Measurements from ENCODE around the gene CCR3.

CCR3 gene

DNA sequence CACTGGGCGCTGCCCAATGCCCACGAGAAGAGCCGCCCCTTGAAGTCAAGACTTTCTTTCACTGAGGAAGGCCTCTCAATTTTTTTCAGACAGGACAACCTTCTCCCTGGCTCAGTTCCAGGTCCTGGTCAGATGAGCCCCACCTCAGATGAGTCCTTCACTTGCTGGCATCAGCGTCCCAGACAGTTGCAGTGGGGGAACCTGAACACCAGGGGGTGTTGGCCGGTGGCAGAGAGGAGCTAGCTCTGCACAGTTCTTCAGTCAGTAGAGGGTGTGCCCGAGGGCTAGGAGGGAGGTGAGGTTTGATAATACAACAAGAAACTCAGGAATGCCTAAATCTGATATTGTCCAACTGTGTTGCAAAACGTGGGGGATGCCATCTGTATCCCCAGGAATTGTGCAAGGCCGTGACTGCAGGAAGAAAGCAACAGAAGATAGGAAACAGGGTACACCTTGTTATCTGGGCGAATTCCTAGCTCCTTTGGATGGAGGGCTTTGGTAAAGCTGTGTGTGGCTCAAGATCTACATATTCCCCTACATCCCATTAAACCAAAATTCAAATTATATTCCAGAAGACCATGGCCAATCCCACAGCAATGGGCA is 34.3 kb downstream of the CCR3 start:
- no peak for DNase-seq

DNA sequence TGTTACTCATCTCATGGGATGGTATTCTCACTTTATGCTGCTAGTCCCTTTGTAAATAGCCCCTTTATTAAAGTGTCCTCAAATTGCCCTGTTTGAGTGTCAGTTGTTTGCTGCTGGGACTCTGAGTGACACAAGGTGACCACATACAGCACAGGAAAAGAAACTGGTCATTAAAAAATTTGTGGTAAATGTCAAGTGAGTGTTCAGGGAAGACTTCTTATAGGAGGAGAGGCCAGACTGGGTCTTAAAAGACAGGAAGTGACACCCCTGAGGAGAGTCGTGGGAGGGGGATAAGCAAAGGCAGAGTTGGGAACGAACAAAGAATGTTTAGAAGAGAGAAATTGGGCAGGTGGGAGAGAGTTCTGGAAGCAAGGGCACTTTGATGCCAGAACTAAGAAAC is 35.2 kb downstream of the CCR3 start:
- no peak for DNase-seq

DNA sequence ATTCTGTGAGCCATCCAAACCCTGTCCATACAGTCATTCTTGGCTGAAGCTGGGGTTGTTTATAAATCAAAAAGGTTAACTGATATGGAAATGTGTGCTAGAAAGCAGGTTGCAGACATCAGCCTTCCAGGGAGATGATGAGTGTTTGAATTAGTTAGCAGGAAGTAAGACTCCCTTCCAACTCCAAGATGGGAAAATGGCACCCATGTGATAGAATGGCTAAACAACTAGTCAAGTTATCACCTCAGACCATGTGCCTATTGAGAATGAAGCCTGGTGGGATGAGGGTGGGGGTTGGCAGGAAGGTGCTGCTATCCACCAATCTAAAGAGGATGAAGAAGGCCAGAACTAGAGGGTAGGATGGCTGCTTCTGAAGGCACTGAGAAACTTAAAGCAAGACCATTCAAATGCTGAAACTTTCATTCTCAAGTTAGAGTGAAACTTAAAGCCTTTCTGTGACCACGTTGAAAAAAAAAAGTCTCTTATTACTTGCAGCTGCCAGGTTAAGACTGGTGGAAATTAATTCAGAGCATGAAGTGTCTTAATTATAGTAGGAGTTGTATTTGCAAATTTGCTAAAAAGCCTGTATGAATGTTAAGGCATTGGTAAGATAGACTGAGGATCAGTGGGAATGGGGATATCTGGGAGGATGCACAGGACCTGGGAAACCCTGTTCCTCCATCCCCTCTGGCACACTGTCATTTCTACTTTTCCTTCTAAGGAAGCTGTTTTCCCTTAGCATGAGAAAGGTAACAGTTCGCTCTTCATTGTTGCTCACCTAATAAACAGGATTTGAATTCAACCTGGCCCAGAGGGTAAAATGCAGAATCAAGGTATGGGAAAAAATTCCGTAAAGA is 36.8 kb downstream of the CCR3 start:
- DNase-seq: no peak

DNA sequence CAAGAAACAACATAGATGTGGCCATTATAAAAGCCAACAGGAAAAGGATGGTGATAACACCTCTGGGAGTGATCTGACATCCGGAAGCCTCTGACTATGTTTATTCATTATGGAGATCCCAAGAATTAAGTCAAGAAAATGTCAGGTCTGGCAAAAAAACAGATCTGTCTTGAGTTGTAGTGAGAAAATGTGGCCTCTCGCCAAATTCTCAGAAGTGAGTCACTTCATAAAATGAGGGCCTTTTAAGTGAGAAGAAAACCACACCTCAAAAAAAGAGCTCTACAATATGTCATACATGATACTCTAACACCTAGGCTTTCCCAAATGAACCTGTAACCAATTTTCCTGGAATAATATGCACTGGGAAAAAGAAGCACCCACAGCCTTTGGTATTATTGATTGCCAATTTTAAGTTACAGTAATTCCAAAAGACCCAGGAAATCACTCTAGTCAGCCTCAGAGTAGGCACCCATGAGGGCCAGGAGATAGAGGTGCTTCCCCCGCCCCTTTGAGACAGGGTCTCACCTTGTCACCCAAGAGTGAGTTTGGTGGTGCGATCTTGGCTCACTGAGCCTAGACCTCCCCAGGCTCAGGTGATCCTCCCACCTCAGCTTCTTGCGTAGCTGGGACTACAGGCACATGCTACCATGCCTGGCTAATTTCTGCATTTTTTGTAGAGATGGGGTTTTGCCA is 38.0 kb downstream of the CCR3 start:
- no peak for DNase-seq

DNA sequence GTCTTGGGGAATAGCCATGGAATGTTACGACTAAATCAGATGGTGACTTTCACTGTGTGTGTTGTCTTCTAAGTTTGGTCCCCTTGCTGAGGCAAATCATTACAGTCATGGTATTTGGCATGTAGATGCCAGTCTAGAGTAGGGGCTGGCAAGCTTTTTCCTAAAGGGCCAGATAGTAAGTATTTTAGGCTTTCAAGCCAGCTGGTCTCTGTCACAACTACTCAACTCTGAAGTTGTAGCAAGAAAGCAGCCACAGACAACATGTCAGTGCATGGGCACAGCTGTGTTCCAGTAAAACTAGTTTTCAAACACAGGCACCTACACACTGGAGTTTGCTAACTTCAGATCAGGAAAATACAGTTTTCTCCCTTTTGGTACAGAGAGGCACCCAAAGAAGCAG is 39.3 kb downstream of the CCR3 start:
- no peak for DNase-seq

DNA sequence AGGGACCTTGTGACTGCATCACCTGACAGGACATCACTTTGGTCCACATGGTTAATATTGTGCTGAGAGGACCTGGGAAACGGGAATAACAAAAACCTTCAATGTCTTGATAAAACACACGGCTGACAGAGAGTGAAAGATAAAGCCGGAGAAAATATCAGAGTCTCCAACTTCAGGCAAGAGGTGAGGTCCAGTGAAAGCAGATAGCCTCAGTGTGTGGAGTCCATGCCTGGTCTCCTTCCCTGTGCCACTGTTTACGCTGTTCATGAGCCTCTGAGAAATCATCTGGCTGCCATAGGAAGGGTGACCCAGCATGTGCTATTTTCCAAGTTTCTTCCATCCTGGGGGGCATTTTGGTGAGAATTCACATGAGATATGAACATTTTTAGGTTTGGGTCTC is 39.8 kb downstream of the CCR3 start:
- no peak for DNase-seq

DNA sequence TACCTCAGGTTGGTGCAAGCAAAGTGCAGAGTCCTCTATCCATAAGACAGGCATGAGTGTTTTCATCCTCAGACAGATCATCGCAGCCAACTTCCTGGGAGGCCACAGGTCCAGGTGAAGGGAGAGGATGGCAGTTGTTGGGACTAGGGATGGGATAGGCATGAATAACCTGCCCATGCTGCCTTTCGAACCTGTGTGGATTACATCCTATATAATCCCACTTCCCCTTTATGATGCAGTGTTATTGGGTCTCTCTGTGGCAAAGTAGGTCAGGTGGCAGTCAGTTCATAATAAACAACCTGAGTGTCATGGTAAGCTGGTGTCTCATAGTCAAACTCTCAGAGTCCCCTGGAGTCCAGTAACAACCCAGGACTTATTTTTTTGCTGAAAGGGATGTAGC is 40.4 kb downstream of the CCR3 start:
- no peak for DNase-seq

DNA sequence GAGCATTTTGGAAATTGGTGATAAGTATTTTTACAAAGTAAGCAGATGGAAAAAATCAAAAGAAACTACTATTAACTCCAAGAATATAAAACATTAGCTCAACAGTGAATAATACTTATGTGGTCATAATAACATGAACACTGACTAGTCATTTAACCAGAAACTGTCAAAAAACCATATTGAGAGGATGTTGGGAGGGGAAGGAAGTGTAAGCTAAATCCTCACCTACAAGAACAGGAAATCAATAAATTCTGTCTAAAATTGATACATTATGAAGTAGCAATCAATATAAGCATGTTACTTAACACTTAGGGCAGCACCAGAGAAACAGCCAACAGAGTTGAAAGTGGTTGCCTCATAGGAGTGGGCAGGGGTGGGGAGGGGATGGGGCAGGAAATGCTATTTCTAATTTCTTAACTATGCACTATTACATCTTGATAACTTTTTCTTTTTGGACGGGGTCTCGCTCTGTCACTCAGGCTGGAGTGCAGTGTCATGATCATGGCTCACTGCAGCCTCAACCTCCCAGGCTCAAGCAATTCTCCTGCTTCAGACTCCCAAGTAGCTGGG is 41.7 kb downstream of the CCR3 start:
- DNase-seq: no peak

DNA sequence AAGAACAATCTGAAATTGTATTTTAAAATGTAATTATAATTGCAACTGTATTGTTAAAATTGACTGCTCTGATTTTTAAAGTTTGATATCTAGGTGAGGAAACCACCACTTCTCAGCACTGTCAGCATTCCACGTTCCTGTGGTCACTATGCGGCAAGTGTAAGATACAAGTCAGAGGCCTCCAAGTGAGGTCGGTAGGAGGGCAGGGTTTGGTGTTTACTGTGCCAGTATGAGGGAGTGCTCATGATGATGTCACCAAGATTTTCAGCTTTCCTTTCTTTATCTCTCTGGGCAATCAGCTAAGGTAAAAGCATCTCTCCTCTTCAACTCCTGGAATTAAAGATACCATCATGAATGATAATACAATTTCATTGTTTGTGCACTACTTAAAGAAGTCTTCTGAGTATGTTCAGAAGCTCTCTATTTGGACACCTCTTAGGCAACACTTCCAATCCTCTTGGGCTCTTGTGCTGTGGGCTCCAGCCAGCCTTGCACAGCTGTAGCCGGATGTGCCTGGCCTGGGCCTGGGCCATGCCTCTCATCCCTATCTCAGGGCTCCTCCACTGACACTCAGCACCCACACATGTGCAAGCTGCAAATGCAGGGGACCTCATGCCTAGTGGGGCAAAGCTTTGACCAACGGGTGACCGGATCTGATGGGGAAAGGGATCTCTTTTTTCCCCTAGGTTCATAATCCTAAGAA is 42.9 kb downstream of the CCR3 start:
- no peak for DNase-seq

DNA sequence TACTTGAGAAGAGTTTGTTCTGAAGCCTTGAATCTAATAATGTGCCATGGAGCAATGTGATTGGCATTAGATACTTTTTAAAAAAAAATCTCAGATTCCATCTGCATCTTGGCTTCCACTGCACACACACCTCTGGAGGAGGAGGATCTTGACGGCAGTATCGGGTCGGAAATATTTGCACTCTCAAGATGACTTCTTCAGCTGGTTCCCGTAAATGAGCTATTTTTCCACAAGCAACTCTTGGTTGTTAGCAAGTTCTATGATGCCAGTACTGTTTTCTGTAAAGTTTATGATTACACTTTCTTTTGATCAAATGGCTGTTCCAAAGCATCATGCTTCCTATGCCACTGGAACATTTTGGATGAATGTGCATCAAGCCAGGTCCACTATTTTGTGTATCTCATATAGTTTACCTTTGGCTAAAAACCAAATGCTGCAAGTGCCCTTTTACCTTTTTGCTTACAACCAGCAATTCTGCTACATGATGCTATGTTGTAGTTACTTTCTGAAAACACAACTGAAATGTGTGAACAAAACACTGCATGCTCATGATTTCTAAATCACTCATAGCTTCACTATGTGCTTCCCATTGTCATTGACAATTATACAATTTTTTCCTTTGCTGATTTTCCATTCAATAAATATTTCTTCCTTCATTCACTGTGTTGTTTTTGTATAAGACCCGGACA is 43.8 kb downstream of the CCR3 start:
- DNase-seq: no peak

DNA sequence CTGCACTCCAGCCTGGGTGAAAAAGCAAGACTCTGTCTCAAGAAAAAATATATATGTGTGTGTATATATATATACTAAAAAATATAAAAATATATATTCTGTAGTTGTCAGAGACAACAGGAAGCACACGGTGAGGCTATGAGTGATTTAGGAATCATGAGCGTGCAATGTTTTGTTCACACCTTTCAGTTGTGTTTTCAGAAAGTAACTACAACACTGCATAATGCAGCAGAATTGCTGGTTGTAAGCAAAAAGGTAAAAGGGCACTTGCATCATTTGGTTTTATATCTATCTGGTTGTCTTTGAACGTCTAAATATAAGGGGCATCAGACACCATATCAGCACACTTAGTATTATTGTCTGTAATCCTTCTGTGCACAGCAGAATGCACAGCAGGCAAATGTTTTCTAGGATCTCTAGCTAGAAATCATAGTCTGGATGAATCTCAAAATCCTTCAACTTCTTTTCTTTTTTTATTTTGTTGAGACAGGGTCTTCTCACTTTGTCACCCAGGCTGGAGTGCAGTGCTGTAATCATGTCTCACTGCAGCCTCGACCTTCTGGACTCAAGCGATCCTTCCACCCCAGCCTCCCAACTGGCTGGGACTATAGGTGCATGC is 44.8 kb downstream of the CCR3 start:
- DNase-seq: no peak

DNA sequence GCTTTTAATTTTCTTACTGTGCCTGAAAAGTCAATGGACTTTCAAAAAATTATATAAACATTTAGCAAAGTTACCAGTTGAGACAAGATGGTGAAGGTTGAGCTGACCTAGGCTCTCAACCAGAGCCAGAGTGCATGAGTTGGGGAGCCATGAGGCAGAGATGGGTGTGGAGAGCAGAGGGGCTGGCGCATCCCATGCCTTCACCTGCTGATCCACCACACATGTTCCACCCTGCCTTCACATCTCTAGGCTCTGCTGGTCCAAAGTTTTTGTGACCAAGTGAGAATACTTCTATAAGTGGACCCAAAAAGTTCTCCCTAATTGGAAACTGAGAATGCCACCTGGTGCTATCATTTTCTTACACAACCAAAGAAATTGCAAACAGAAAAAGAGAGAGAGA is 47.3 kb downstream of the CCR3 start:
- no peak for DNase-seq

DNA sequence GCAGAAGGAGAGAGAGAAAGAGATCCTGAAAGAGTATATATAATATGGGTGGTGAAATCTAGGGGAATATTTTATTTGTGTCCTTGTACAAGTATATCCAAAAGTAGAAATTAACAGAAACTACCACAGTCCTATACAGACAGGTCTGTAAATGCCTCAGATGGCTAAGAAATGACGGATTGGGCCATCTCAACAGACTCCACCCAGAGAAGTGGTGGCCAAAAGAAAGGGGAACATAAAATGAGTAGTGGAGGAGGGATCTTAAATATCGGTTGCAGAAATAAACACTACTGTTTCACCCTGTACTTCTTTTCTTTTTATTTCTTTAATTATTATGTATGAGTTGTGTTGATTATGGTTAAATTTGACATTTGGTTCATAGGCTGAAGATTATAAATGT is 47.7 kb downstream of the CCR3 start:
- DNase-seq: no peak

DNA sequence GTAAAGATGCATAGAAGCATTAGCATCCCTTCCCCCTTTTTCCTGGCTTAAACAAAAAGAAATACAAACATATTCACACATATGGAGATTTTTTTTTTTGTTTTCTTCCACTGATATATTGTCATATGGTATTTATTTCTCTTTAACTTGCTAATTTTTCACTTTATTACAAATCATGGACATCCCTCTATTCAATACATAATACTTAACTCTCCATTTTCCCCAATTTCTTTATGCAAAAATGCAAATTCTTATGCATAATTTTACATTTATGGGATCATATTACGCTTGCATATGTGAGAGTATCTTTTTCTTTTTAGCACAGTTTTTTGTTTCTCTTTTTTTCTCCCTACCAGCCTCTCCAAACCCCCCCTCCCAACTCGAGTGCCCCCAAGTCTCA is 48.8 kb downstream of the CCR3 start:
- DNase-seq: no peak

DNA sequence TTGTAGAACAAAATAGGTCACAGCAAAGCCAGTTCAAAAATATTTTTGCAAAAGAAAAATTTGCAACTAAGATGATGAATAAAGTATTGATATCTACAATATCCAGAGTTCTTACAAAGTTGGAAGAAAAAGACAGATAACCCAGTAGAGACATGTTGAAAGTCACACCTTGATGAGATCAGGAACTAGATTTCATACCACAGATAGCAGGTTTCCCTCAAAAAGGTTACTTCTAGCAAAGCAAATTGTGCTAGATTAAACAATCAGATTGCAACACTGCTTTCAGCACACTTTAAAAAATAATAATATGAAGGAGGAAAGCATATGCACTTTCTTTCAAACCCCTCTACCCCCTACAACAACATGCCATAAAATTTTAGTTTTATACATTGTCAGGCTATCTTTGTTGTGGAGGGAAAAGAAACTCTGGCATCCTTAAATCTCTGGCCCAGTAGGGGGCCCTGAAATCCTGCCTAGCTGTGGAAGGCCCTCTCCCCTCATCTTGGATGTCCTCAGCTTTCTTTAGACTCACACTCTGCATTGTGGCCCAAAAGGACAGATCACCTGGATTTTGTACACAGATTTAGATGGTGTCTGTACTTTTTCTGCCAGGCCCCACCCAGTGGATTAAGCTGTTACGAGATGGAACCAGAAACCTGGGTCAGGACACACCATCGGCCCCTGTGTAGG is 50.9 kb downstream of the CCR3 start:
- DNase-seq: no peak

DNA sequence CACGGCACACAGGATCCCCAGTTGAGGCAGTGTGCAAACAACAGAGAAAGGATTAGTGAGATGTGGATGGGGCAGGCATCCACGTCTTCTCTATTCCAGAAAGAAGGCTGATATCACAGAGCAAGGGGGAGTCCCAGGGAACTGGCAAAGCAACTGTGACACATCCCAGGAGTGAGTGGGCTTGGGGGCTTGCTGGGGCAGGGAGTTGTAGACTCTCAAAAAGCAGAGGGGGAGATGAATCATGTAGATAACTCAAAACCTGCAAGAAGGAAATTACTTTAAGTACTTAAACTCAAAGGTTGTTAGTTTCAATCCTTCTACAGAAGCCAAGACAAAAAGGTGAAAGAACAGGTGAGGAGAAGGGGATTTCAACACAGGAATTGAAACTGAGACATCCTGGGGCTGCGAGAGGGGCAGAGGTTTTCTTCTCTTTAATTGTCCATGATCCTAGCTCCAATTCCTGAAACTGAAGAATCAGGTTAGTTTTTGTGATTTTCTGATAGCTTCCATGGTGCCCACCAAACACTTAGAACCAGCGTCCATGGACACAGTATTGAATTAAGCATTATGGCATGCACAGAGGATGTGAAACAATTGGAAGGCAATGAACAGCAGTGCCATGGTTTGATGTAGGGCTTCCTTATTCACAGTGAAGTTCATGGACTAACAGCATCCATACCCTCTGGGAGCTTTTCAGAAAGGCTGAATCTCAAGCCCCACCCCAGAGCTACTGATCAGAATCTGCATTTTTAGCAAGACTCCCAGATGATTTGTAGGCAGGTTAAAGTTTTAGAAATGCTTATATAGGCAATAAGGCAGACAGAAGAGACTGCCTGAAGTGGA is 52.0 kb downstream of the CCR3 start:
- no peak for DNase-seq

DNA sequence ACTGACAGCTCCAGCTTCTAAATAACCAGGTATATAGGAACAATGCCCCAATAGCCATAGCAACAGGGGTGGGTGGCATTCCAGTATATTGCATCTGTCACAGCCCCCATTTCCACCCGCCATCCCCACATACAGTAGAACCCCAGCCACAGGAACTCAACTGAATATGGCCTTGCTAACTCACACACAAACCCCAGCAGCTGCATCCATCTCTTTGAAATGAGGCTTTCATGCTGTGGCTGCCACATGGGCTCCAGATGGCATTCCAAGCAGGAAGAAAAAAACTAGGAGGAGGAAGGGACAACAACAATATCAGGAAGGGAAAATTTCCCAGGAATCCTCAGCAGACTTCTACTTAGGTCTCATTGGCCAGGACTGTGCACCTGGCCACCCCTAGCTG is 54.6 kb downstream of the CCR3 start:
- no peak for DNase-seq

DNA sequence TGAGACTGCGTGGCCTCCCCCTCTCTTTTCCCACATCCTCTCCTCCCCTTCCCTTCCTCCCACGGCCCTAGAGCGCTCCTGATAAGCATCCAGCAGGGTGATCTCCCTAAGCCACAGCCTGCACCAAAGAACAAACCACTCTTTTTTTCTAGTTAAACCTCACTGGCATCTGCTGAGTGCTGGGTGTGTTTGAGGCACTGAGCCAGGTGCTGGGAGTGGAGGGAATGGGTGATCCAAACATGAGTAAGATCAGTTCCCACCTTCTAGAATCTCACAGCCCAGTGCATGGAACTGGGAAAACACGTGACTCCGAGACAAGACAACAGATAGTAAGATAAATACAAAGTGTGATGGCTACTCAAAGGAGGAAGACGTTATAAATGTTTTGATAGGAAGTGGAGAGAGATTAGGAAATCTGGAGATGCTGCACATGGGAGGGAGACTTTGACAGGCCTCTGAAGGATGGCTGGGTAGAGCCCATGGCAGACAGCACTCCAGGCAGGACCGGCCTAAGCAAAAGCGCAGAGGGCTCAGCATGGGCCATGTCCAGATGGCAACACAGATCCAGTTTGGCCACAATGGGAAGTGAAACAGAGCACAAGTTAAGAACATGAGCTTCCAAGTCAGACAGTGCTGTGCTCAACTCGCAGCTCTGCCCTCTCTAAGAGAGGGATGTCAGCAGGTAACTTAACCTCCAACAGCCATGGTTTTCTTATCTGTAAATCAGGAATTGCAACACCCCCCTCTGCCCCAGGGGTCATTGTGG is 55.6 kb downstream of the CCR3 start:
- DNase-seq: no peak

All from right kidney (tissue), 1 donor.